Measurements from ENCODE around the gene CKAP2L.
"Not testable (repeated sequence)": the region's sequence is repeated elsewhere in the genome, so short reads cannot be mapped to it uniquely, and the experiment has no call there.

CKAP2L gene

DNA sequence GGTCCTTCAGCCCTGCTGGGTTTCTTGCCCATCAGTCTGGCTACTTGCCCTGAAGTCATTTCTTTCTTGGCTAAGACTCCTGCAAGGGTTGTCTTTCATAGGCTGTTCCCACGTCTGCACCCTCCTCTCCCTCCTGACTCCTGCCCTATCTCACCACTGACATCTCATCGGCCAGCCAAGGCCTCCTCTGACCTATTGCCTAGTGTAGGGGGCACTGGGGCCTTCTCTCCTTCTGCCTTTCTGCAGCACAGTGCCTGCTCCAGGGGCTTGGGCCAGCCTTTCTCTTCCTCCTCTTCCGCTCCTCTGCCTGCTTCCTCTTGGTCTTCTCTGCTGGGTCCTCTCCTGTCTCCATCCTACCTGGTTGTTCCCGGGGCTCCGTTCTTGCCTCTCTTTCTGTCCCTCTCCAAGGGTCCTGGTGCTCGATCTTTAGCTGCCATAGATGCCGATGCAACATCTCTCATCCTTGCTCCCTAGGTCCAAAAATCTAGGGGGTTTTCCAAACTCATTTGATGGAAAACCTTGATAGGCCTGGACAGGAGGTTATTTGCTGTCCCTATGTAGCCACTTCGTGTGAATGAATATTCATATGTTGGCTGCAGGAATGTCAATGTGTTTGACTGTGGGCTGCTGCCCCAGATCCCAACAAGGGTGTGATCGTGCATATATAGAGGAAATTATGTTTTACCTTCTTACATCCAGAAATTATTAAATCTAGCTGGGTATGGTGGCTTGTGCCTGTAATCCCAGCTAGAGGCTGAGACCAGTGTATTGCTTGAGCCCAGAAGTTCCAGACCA, 53.3 kb downstream of the CKAP2L start:
- Mint-ChIP-seq H3K9me3 (no peaks in the 10 kb centered on the region), H3K27ac (peak overlapping the region; percentile 73), H3K27me3 (no peaks in the 10 kb centered on the region), H3K36me3 (ENCODE audit: low read depth) (peaks cover 3% of the 10 kb centered on the region), H3K4me1 (ENCODE audit: low read depth) (peaks cover 78% of the 10 kb centered on the region), H3K4me3 (peak overlapping the region; percentile 33)
- intact Hi-C loops (cut with micrococcal nuclease), result no loop called here

GRCh38 chr2:112709703-112710102, 54.7 kb downstream of the CKAP2L start:
- intact Hi-C loops (cut with micrococcal nuclease), result loop anchor here (2.0 kb wide), 1 partner anchor 17 kb away; no protein-coding TSS in a partner anchor
- H3K9me3 Mint-ChIP-seq, result no peaks in the 10 kb centered on the region
- H3K4me3 Mint-ChIP-seq, result no peak overlapping the region
- H3K36me3 Mint-ChIP-seq (ENCODE audit: low read depth), result peaks cover 4% of the 10 kb centered on the region
- peak overlapping the region; percentile 86 for H3K27ac Mint-ChIP-seq
- H3K4me1 Mint-ChIP-seq (ENCODE audit: low read depth), result peaks cover 90% of the 10 kb centered on the region
- H3K27me3 Mint-ChIP-seq, result no peaks in the 10 kb centered on the region

- Mint-ChIP-seq H3K4me3 (no peak overlapping the region), H3K4me1 (ENCODE audit: low read depth) (peaks cover 89% of the 10 kb centered on the region)
Measured at GRCh38 chr2:112708968-112709367, 55.4 kb downstream of the CKAP2L start.

GRCh38 chr2:112706947-112707346, 57.5 kb downstream of the CKAP2L start:
- Mint-ChIP-seq H3K27ac (peak overlapping the region; percentile 86), H3K4me1 (ENCODE audit: low read depth) (peaks cover 80% of the 10 kb centered on the region)
- H3K4me3 Mint-ChIP-seq; intact Hi-C loops (cut with micrococcal nuclease); H3K36me3 Mint-ChIP-seq (ENCODE audit: low read depth); H3K27me3 Mint-ChIP-seq; H3K9me3 Mint-ChIP-seq: not testable (repeated sequence)

More at GRCh38 chr2:112708968-112709367, 55.4 kb downstream of the CKAP2L start:
- intact Hi-C loops (cut with micrococcal nuclease), result loop anchor here (1.0 to 2.0 kb wide), 3 partner anchors 9 to 35 kb away; no protein-coding TSS in a partner anchor
- no peaks in the 10 kb centered on the region for H3K9me3 Mint-ChIP-seq
- no peaks in the 10 kb centered on the region for H3K27me3 Mint-ChIP-seq
- H3K27ac Mint-ChIP-seq, result peak overlapping the region; percentile 86
- H3K36me3 Mint-ChIP-seq (ENCODE audit: low read depth), result peaks cover 4% of the 10 kb centered on the region

DNA sequence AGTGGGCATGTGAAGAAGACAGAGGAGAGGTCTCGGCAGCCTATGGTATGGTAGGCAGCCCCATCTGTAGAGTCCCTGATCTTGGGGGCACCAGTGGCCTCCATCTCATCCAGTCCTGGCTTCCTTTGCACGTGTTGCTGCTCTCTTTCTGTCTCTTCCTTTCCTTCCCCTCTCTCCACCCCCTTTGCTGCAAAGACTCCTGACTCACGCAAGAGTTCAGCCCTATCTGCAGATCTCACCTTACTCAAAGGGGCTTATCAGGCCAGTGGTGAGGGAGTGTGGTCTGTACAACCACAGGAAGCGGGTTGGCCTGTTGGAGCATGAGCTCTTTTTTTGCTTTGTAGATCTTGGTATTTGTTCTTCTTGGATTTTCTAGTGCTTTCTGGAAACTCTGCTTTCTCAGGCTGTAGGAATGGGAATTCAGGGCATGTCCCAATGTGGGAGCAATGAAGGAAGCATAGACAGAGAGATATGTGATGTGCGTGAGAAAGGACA, 58.2 kb downstream of the CKAP2L start:
- Mint-ChIP-seq H3K27me3 (no peaks in the 10 kb centered on the region), H3K27ac (peak overlapping the region; percentile 86)

GRCh38 chr2:112705575-112705974, 58.8 kb downstream of the CKAP2L start:
- Mint-ChIP-seq H3K27ac (peak overlapping the region; percentile 86), H3K36me3 (ENCODE audit: low read depth) (peaks cover 4% of the 10 kb centered on the region), H3K4me3 (no peak overlapping the region), H3K9me3 (no peaks in the 10 kb centered on the region), H3K4me1 (ENCODE audit: low read depth) (peaks cover 82% of the 10 kb centered on the region), H3K27me3 (no peaks in the 10 kb centered on the region)
- intact Hi-C loops (cut with micrococcal nuclease), result no loop called here

More for the DNA sequence above, 58.2 kb downstream of the CKAP2L start:
- Mint-ChIP-seq H3K36me3 (ENCODE audit: low read depth) (peaks cover 4% of the 10 kb centered on the region), H3K9me3 (no peaks in the 10 kb centered on the region), H3K4me1 (ENCODE audit: low read depth) (peaks cover 82% of the 10 kb centered on the region), H3K4me3 (no peak overlapping the region)
- intact Hi-C loops (cut with micrococcal nuclease), result no loop called here

- Mint-ChIP-seq H3K27ac (no peak overlapping the region), H3K4me1 (ENCODE audit: low read depth) (peaks cover 82% of the 10 kb centered on the region), H3K9me3 (no peaks in the 10 kb centered on the region), H3K36me3 (ENCODE audit: low read depth) (peaks cover 4% of the 10 kb centered on the region), H3K27me3 (no peaks in the 10 kb centered on the region), H3K4me3 (no peak overlapping the region)
- intact Hi-C loops (cut with micrococcal nuclease), result no loop called here
Measured at GRCh38 chr2:112703684-112704083, 60.7 kb downstream of the CKAP2L start.

GRCh38 chr2:112701052-112701451, 63.4 kb downstream of the CKAP2L start:
- Mint-ChIP-seq H3K27ac (peak overlapping the region; percentile 94), H3K4me3 (peak overlapping the region; percentile 26), H3K36me3 (ENCODE audit: low read depth) (no peaks in the 10 kb centered on the region), H3K9me3 (no peaks in the 10 kb centered on the region), H3K27me3 (no peaks in the 10 kb centered on the region), H3K4me1 (ENCODE audit: low read depth) (peaks cover 64% of the 10 kb centered on the region)
- intact Hi-C loops (cut with micrococcal nuclease), result no loop called here

GRCh38 chr2:112699984-112700667, 64.3 kb downstream of the CKAP2L start:
- intact Hi-C loops (cut with micrococcal nuclease), result loop anchor here (1.0 kb wide), 2 partner anchors 8 kb away; no protein-coding TSS in a partner anchor
- Mint-ChIP-seq H3K27ac (peak overlapping the region; percentile 94), H3K9me3 (no peaks in the 10 kb centered on the region), H3K4me1 (ENCODE audit: low read depth) (peaks cover 61% of the 10 kb centered on the region), H3K36me3 (ENCODE audit: low read depth) (no peaks in the 10 kb centered on the region), H3K4me3 (peak overlapping the region; percentile 26), H3K27me3 (no peaks in the 10 kb centered on the region)

GRCh38 chr2:112698834-112699515, 65.4 kb downstream of the CKAP2L start:
- intact Hi-C loops (cut with micrococcal nuclease), result no loop called here
- H3K4me3 Mint-ChIP-seq, result no peak overlapping the region
- no peaks in the 10 kb centered on the region for H3K27me3 Mint-ChIP-seq
- peaks cover 52% of the 10 kb centered on the region for H3K4me1 Mint-ChIP-seq (ENCODE audit: low read depth)
- H3K27ac Mint-ChIP-seq, result peak overlapping the region; percentile 94
- no peaks in the 10 kb centered on the region for H3K9me3 Mint-ChIP-seq
- no peaks in the 10 kb centered on the region for H3K36me3 Mint-ChIP-seq (ENCODE audit: low read depth)

DNA sequence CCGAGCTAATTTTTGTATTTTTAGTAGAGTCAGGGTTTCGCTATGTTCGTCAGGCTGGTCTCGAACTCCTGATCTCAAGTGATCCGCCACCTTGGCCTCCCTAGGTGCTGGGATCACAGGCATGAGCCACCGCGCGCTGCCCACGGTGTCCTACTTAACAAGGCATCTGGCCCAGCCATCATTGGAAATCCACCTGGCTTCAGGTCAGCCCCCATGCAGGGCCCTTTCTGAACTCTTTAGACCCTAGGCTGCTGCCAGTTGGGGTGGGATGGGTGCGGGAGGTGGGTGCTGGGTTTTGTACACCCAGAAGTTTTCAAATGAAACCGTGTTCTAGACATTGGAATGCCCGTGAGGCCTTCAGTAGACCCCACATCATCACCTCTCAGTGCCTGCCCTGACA, 70.2 kb downstream of the CKAP2L start:
- Mint-ChIP-seq H3K4me3 (no peak overlapping the region), H3K36me3 (ENCODE audit: low read depth) (no peaks in the 10 kb centered on the region), H3K4me1 (ENCODE audit: low read depth) (peaks cover 60% of the 10 kb centered on the region), H3K9me3 (no peaks in the 10 kb centered on the region), H3K27ac (no peak overlapping the region), H3K27me3 (no peaks in the 10 kb centered on the region)
- intact Hi-C loops (cut with micrococcal nuclease), result loop anchor here (5.0 kb wide), 2 partner anchors 33 to 47 kb away; partner anchors contain the start of gene SLC20A1

DNA sequence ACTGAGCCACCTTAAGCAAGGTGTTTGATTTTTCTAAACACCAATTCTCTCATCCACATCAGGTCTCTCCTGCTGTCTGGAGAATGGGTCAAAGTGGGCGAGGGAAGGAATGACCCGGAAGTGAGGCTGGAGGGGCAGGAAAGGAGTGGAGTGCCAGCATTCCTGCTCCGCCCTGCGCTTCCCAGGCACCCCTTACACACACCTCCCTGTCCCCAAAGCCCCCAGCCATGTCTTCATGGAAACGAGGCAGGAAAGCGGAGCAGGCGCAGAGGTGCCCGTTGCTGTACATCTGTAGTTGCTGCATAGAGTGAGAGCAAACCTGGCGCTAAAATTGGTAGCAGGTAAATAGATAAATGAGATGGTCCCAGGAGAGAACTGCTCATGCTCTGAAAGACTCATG, 70.8 kb downstream of the CKAP2L start:
- Mint-ChIP-seq H3K27ac (peak overlapping the region; percentile 93), H3K4me3 (no peak overlapping the region), H3K9me3 (no peaks in the 10 kb centered on the region), H3K4me1 (ENCODE audit: low read depth) (peaks cover 60% of the 10 kb centered on the region), H3K36me3 (ENCODE audit: low read depth) (no peaks in the 10 kb centered on the region), H3K27me3 (no peaks in the 10 kb centered on the region)
- intact Hi-C loops (cut with micrococcal nuclease), result loop anchor here (2.0 to 5.0 kb wide), 3 partner anchors 15 to 46 kb away; partner anchors contain the start of gene SLC20A1

DNA sequence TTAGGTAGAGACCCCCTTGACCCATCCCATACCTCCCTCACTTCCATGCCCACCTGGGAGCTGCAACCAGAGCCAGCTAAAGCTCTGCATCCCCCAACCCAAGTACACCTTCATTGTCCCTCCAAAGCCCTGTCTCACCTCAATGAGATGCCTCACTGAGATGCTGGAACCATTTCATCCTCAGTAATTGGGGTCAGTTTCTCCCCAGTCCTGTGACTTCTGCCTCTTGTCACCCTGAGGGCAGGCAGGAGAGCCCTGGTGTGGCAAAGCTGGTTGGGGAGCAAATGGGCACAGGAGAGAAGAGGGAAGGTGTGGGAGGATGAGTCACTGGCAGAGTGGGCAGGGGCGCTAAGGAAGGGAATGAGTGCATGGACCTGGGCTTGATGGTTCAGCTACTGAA, 71.5 kb downstream of the CKAP2L start:
- H3K27me3 Mint-ChIP-seq, result no peaks in the 10 kb centered on the region
- H3K27ac Mint-ChIP-seq, result peak overlapping the region; percentile 93
- no peaks in the 10 kb centered on the region for H3K9me3 Mint-ChIP-seq
- H3K4me3 Mint-ChIP-seq, result peak overlapping the region; percentile 37
- peaks cover 64% of the 10 kb centered on the region for H3K4me1 Mint-ChIP-seq (ENCODE audit: low read depth)
- H3K36me3 Mint-ChIP-seq (ENCODE audit: low read depth), result no peaks in the 10 kb centered on the region
- intact Hi-C loops (cut with micrococcal nuclease), result loop anchor here (1.0 to 5.0 kb wide), 4 partner anchors 7 to 46 kb away; partner anchors contain the start of gene SLC20A1
